Liver (tissue), 9 donors: ENCODE results near the gene SOD1. TPM values are rescaled to one million over a fixed set of nuclear protein-coding genes. Genes with fewer than 3 reads are reported as not detected.

Source experiments
- DNase-seq: peaks from one replicate; pipeline ENCODE4 v3.0.0-alpha.2; 2017; ENCODE audit warnings: low spot score
- H3K27ac ChIP-seq, 2 donors: one replicate each; pipeline ENCODE4 v1.7.0; 2013; ENCODE audit warnings: inconsistent platforms in 2 of 2, low read length in 2 of 2, control low read depth in 1 of 2, low read depth in 1 of 2, mild to moderate bottlenecking in 1 of 2
- H3K27me3 ChIP-seq, 4 donors: one replicate each; pipeline versions ENCODE4 v1.6.1 to v1.7.0; 2013; ENCODE audit warnings: low read length in 3 of 4, inconsistent platforms in 1 of 4, mild to moderate bottlenecking in 1 of 4, moderate library complexity in 1 of 4; ENCODE audit not compliant: control insufficient read depth in 4 of 4, insufficient read depth in 4 of 4
- H3K36me3 ChIP-seq, 4 donors: one replicate each; pipeline versions ENCODE4 v1.6.1 to v1.7.0; 2013; ENCODE audit warnings: low read length in 3 of 4, mild to moderate bottlenecking in 3 of 4, low read depth in 1 of 4, moderate library complexity in 1 of 4; ENCODE audit not compliant: control insufficient read depth in 4 of 4, insufficient read depth in 3 of 4
- H3K4me1 ChIP-seq, 4 donors: one replicate each; pipeline versions ENCODE4 v1.6.1 to v1.7.0; 2013; ENCODE audit warnings: low read length in 3 of 4, mild to moderate bottlenecking in 3 of 4, moderate library complexity in 1 of 4; ENCODE audit not compliant: control insufficient read depth in 4 of 4, insufficient read depth in 4 of 4
- H3K4me3 ChIP-seq, 3 donors: one replicate each; pipeline versions ENCODE4 v1.6.1 to v1.7.0; 2013; ENCODE audit warnings: low read length in 3 of 3, control low read depth in 1 of 3, low read depth in 1 of 3, mild to moderate bottlenecking in 1 of 3
- H3K9ac ChIP-seq, 2 donors: one replicate each; pipeline ENCODE4 v1.7.0; 2013; ENCODE audit warnings: low read length in 2 of 2, mild to moderate bottlenecking in 2 of 2, moderate library complexity in 2 of 2, control low read depth in 1 of 2, low read depth in 1 of 2
- H3K9me3 ChIP-seq, 4 donors: one replicate each; pipeline versions ENCODE4 v1.6.1 to v1.7.0; 2013; ENCODE audit warnings: low read length in 3 of 4; ENCODE audit not compliant: control insufficient read depth in 4 of 4
- EGR1 ChIP-seq, 2 donors: IDR thresholded peaks; 2 replicates each; pipeline ENCODE4 v1.6.1; 2016 to 2018; ENCODE audit warnings: antibody characterized with exemption in 2 of 2, low read depth in 2 of 2
- FOXA1 ChIP-seq: IDR thresholded peaks from 2 replicates; pipeline ENCODE4 v1.6.1; 2016; ENCODE audit warnings: antibody characterized with exemption
- FOXA2 ChIP-seq: IDR thresholded peaks from 2 replicates; pipeline ENCODE4 v1.6.1; 2016; ENCODE audit warnings: antibody characterized with exemption
- GABPA ChIP-seq, 2 donors: IDR thresholded peaks in 1 of 2; conservative IDR thresholded peaks in 1 of 2; 2 replicates each; pipeline ENCODE4 v1.6.1; 2016; ENCODE audit warnings: antibody characterized with exemption in 2 of 2, mild to moderate bottlenecking in 1 of 2, moderate library complexity in 1 of 2
- HNF4A ChIP-seq, 2 donors: conservative IDR thresholded peaks; 2 replicates each; pipeline ENCODE4 v1.6.1; 2016; ENCODE audit warnings: antibody characterized with exemption in 2 of 2, mild to moderate bottlenecking in 2 of 2
- HNF4G ChIP-seq: IDR thresholded peaks from 2 replicates; pipeline ENCODE4 v1.6.1; 2016; ENCODE audit warnings: antibody characterized with exemption
- JUND ChIP-seq, 2 donors: IDR thresholded peaks; 2 replicates each; pipeline ENCODE4 v1.6.1; 2016; ENCODE audit warnings: antibody characterized with exemption in 2 of 2
- MAX ChIP-seq: IDR thresholded peaks from 2 replicates; pipeline ENCODE4 v1.6.1; 2016; ENCODE audit warnings: antibody characterized with exemption
- RAD21 ChIP-seq, 2 donors: IDR thresholded peaks; 2 replicates each; pipeline ENCODE4 v1.6.1; 2016; ENCODE audit warnings: antibody characterized with exemption in 2 of 2, mild to moderate bottlenecking in 2 of 2
- RXRA ChIP-seq, 2 donors: IDR thresholded peaks; 2 replicates each; pipeline ENCODE4 v1.6.1; 2017 to 2018; ENCODE audit warnings: antibody characterized with exemption in 2 of 2, mild to moderate bottlenecking in 1 of 2
- SP1 ChIP-seq: IDR thresholded peaks from 2 replicates; pipeline ENCODE4 v1.6.1; 2018; ENCODE audit warnings: antibody characterized with exemption, mild to moderate bottlenecking
- TAF1 ChIP-seq: conservative IDR thresholded peaks from 2 replicates; pipeline ENCODE4 v1.6.1; 2016; ENCODE audit warnings: antibody characterized with exemption, mild to moderate bottlenecking
- YY1 ChIP-seq: IDR thresholded peaks from 2 replicates; pipeline ENCODE4 v1.6.1; 2016; ENCODE audit warnings: antibody characterized with exemption, mild to moderate bottlenecking
- WGBS: extraction: QIAGEN DNeasy Blood & Tissue Kit; methylation state at CpG from one replicate; pipeline ENCODE4 v1.1.7; 2013; 5-methylcytosine and 5-hydroxymethylcytosine counted together
- polyA plus RNA-seq, 2 donors: library from polyadenylated mRNA; stranded (reverse) in 1 of 2; unstranded in 1 of 2; fragments of 200-250 nt in 1 of 2; fragments of >200 nt in 1 of 2; fragmentation: Nextera tagmentation in 1 of 2; extraction: Ambion mirVana in 1 of 2; gene quantifications; one replicate each; pipeline versions ENCODE4 v1.2.1 to v1.2.3, GENCODE V29; 2013 to 2015
- total RNA-seq, 2 donors: library from RNA; depleted of rRNA; stranded (reverse); fragments of >200 nt; gene quantifications; one replicate each; pipeline ENCODE4 v1.2.3, GENCODE V29; 2014
- TF ChIP-seq, protein P1 (sequence below): IDR thresholded peaks from 2 replicates; pipeline ENCODE4 v1.6.1; 2016; ENCODE audit warnings: antibody characterized with exemption, mild to moderate bottlenecking
- TF ChIP-seq, protein P2 (sequence below): fragments of 150-350 bp; IDR thresholded peaks from 2 replicates; pipeline ENCODE4 v1.5.1; 2017; ENCODE audit warnings: improper control_type of control experiment, low read depth, low read length; ENCODE audit not compliant: missing input control
- TF ChIP-seq, protein P3 (sequence below): IDR thresholded peaks from 2 replicates; pipeline ENCODE4 v1.6.1; 2016; ENCODE audit warnings: antibody characterized with exemption
- donor health status: healthy.
- donor health status: healthy.
- donor health status: healthy.
- donor health status: healthy.
- donor health status: healthy.

Gene SOD1
- total and polyA plus RNA-seq, 4 donors = 129 to 1,258 (median 658) TPM

DNA sequence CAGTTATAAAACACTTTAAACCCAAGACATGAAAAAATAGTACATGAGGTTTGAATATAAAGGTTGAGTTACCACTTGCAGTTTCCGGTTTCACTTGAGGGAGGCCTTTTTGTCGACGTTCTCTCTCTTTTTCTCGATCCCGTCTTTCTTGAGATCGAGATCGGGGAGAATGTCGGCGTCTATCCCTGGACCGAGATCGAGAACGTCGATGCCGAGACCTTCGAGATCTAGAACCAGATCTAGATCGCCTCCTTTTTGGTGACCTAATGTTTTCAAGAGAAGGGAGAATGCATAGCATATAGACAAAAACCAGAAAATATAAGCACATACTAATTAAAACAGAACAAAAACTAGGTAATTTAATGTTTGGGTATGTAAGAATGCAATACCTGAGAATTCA lies 33.7 kb downstream of the SOD1 start:
- no peaks in the 10 kb centered on the region for H3K4me1 ChIP-seq
- H3K4me3 ChIP-seq = no peak overlapping the region
- no peak for TF ChIP-seq SP1
- no peak for TF ChIP-seq JUND (IDR thresholded peaks at IDR 0.05)
- no peak for TF ChIP-seq HNF4G
- no peak for TF ChIP-seq TAF1
- TF ChIP-seq RAD21 (IDR thresholded peaks at IDR 0.05) = no peak
- no peak for DNase-seq
- 97% methylated on average over 16 of the region's 16 CpGs for WGBS
- H3K9me3 ChIP-seq = no peaks in the 10 kb centered on the region
- no peaks in the 10 kb centered on the region for H3K27me3 ChIP-seq
- peaks cover 10 to 72% (median 57%) of the 10 kb centered on the region in 4 donors for H3K36me3 ChIP-seq
- no peak overlapping the region for H3K9ac ChIP-seq
- H3K27ac ChIP-seq = no peak overlapping the region

DNA sequence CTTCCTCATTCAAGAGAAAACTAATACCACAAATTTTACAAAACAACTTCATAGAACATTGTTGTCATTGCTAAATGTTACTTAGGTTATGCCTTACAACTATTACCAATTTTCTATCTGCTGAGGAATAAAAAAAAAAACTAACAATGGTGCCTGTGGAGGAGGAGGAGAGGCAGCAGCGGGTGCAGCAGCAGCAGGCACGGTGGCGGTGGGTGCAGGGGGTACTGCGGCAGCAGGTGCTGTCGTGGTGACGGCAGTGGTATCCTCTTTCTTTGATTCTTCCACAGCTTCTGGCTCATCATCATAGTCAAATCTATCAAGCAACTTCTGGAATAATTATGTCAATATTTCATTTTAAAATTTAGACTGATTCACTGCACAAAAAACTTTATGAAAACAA lies 36.9 kb downstream of the SOD1 start:
- Histone ChIP-seq H3K27me3 (no peaks in the 10 kb centered on the region), H3K4me1 (no peaks in the 10 kb centered on the region), H3K9me3 (no peaks in the 10 kb centered on the region), H3K36me3 (peaks cover 7 to 72% (median 54%) of the 10 kb centered on the region in 4 donors), H3K4me3 (no peak overlapping the region), H3K27ac (no peak overlapping the region), H3K9ac (no peak overlapping the region)
- no peak for DNase-seq
- 97% methylated on average over 6 of the region's 6 CpGs for WGBS
- TF ChIP-seq, protein P1, sequence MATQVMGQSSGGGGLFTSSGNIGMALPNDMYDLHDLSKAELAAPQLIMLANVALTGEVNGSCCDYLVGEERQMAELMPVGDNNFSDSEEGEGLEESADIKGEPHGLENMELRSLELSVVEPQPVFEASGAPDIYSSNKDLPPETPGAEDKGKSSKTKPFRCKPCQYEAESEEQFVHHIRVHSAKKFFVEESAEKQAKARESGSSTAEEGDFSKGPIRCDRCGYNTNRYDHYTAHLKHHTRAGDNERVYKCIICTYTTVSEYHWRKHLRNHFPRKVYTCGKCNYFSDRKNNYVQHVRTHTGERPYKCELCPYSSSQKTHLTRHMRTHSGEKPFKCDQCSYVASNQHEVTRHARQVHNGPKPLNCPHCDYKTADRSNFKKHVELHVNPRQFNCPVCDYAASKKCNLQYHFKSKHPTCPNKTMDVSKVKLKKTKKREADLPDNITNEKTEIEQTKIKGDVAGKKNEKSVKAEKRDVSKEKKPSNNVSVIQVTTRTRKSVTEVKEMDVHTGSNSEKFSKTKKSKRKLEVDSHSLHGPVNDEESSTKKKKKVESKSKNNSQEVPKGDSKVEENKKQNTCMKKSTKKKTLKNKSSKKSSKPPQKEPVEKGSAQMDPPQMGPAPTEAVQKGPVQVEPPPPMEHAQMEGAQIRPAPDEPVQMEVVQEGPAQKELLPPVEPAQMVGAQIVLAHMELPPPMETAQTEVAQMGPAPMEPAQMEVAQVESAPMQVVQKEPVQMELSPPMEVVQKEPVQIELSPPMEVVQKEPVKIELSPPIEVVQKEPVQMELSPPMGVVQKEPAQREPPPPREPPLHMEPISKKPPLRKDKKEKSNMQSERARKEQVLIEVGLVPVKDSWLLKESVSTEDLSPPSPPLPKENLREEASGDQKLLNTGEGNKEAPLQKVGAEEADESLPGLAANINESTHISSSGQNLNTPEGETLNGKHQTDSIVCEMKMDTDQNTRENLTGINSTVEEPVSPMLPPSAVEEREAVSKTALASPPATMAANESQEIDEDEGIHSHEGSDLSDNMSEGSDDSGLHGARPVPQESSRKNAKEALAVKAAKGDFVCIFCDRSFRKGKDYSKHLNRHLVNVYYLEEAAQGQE = no peak

GRCh38 chr21:31698461-31698860 lies 39.0 kb downstream of the SOD1 start:
- H3K36me3 ChIP-seq = peaks cover 4 to 76% (median 42%) of the 10 kb centered on the region in 4 donors
- no peak for TF ChIP-seq RXRA (IDR thresholded peaks at IDR 0.05)
- TF ChIP-seq, protein P2, sequence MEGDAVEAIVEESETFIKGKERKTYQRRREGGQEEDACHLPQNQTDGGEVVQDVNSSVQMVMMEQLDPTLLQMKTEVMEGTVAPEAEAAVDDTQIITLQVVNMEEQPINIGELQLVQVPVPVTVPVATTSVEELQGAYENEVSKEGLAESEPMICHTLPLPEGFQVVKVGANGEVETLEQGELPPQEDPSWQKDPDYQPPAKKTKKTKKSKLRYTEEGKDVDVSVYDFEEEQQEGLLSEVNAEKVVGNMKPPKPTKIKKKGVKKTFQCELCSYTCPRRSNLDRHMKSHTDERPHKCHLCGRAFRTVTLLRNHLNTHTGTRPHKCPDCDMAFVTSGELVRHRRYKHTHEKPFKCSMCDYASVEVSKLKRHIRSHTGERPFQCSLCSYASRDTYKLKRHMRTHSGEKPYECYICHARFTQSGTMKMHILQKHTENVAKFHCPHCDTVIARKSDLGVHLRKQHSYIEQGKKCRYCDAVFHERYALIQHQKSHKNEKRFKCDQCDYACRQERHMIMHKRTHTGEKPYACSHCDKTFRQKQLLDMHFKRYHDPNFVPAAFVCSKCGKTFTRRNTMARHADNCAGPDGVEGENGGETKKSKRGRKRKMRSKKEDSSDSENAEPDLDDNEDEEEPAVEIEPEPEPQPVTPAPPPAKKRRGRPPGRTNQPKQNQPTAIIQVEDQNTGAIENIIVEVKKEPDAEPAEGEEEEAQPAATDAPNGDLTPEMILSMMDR = no peak
- TF ChIP-seq, protein P3, sequence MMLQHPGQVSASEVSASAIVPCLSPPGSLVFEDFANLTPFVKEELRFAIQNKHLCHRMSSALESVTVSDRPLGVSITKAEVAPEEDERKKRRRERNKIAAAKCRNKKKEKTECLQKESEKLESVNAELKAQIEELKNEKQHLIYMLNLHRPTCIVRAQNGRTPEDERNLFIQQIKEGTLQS = no peak
- no peak for TF ChIP-seq YY1
- TF ChIP-seq, protein P1 = no peak
- no peak for TF ChIP-seq HNF4A (conservative IDR thresholded peaks at IDR 0.05)
- no peak for TF ChIP-seq FOXA2
- TF ChIP-seq EGR1 (IDR thresholded peaks at IDR 0.05; ENCODE audit: low read depth in 2 of 2) = no peak
- TF ChIP-seq GABPA (IDR thresholded peaks at IDR 0.05 in 1 of 2, conservative IDR thresholded peaks at IDR 0.05 in 1 of 2) = no peak
- no peak for TF ChIP-seq MAX
- TF ChIP-seq FOXA1 = no peak

More at GRCh38 chr21:31698461-31698860, 39.0 kb downstream of the SOD1 start:
- no peaks in the 10 kb centered on the region for H3K9me3 ChIP-seq
- DNase-seq = no peak
- no peak overlapping the region for H3K27ac ChIP-seq
- H3K4me1 ChIP-seq = no peaks in the 10 kb centered on the region
- no peak overlapping the region for H3K4me3 ChIP-seq
- H3K9ac ChIP-seq = no peak overlapping the region
- no peaks in the 10 kb centered on the region for H3K27me3 ChIP-seq
